Brain microvascular endothelial cell (primary cell): ENCODE results near the gene GMDS.

Experiments used
- DNase-seq: peaks from one replicate; pipeline ENCODE4 v3.0.0-alpha.2; 2020
- H3K27ac ChIP-seq: fragments of 250-450 bp; sonication (Bioruptor Pico); 2 replicates; pipeline ENCODE4 v1.5.1; 2020; ENCODE audit warnings: mild to moderate bottlenecking, moderate library complexity
- H3K27me3 ChIP-seq: fragments of 250-450 bp; sonication (Bioruptor Pico); replicated peaks from 2 replicates; pipeline ENCODE4 v1.5.1; 2020; ENCODE audit warnings: mild to moderate bottlenecking
- H3K36me3 ChIP-seq: fragments of 250-450 bp; sonication (Bioruptor Pico); replicated peaks from 2 replicates; pipeline ENCODE4 v1.5.1; 2020; ENCODE audit warnings: mild to moderate bottlenecking
- H3K4me3 ChIP-seq: 2 replicates; pipeline ENCODE4 v1.5.1; 2011; ENCODE audit warnings: low read depth, mild to moderate bottlenecking, control low read depth, low read length, moderate library complexity
- CTCF ChIP-seq: IDR thresholded peaks from 2 replicates; pipeline ENCODE4 v1.5.1; 2011; ENCODE audit warnings: low read depth, mild to moderate bottlenecking, moderate library complexity, low read length, control low read depth, inconsistent platforms; ENCODE audit errors: missing control alignments
- in situ Hi-C: cut with HindIII; loops from 2 replicates; pipeline ENCODE4 v1.10.0; 2017; ENCODE audit warnings: low sequenced_read_pairs, low pct_ligation_motif_present

Gene GMDS

DNA sequence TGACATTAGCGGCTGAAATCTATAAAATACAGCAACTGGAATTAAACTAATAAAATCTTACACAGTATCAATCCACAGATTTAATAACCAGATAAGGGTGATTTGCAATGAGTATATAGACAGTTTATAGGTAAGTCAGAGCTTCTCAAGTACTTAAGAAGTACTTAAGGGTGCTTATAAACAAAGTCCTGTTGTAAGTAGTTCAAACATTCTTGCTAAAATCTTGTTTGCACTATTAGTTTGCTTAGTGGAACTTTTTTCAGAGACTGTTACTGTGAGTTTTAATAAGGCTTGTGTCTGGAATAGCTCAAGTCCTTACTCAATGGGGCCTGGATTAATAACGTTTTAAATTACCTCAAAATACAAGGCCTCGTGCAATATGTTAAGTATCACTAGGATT, 240.5 kb downstream of the GMDS start:
- in situ Hi-C loops, result no loop called here
- no peak for TF ChIP-seq CTCF
- Histone ChIP-seq H3K27ac (no peak overlapping the region), H3K36me3 (no peaks in the 10 kb centered on the region), H3K4me3 (no peak overlapping the region), H3K27me3 (no peaks in the 10 kb centered on the region)
- DNase-seq, result no peak

DNA sequence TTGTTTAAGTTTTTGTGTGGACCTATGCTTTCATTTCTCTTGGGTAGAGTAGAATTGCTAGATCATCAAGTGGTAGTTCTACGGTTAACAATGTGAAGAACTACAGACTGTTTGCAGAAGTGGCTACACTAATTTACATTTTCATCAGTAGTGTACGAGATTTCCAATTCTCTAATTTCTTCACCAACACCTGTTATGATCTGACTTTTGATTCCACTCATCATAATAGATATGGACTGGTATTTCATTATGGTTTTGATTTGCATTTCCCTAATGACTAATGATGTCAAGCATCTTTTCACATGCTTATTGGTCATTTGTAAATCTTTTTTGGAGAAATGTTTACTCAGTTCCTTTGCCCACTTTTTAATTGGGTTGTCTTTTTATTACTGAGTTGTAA, 244.4 kb downstream of the GMDS start:
- DNase-seq, result no peak
- Histone ChIP-seq H3K36me3 (no peaks in the 10 kb centered on the region), H3K4me3 (no peak overlapping the region), H3K27me3 (no peaks in the 10 kb centered on the region), H3K27ac (no peak overlapping the region)
- no peak for TF ChIP-seq CTCF
- in situ Hi-C loops, result no loop called here

DNA sequence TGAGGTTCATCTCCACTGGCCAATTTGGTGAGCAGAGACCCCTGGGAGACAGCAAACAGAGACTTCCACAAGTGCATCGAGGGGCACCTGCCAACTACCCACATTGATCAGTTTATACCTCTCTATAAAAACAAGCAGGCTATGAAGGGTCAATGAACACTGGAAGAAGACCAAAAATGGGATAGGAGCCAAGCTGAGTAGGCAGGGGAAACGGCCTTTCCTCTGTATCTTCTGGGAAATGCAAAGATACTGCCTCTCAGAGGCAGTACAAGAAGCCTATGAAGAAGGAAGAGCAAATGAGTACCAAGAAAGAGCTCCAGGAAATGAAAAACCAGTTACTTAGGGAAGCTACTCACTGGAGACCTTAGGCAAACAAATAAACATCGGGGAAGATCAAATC, 247.7 kb downstream of the GMDS start:
- in situ Hi-C loops, result no loop called here
- Histone ChIP-seq H3K27me3 (no peaks in the 10 kb centered on the region), H3K36me3 (no peaks in the 10 kb centered on the region), H3K27ac (no peak overlapping the region), H3K4me3 (no peak overlapping the region)
- no peak for DNase-seq
- no peak for TF ChIP-seq CTCF

- in situ Hi-C loops, result no loop called here
- no peak for DNase-seq
These were observed 249.8 kb downstream of the GMDS start for GRCh38 chr6:1995636-1996035.

DNA sequence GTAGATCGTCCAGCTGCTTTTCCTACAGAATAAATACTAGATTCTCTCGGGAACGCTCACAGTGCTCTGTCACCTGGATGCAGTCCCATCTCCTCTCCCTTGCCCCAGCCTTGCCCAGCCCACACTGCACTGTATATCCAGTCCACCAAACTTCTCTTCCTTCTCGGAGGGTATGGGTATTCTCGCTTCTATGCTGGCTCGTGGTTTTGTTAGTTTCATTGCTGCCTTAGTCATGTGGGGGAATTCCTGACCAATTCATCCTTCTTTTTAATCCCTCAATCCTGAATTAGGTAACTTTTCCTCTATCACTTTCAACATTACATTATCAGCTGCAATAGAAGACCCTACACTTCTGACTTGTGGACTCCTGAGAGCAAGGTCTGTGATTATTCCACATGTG, 252.4 kb downstream of the GMDS start:
- Histone ChIP-seq H3K4me3 (no peak overlapping the region), H3K27me3 (no peaks in the 10 kb centered on the region), H3K27ac (no peak overlapping the region), H3K36me3 (no peaks in the 10 kb centered on the region)
- TF ChIP-seq CTCF, result no peak
- DNase-seq, result peak; percentile 7
- in situ Hi-C loops, result no loop called here

More at GRCh38 chr6:1995636-1996035, 249.8 kb downstream of the GMDS start:
- Histone ChIP-seq H3K4me3 (no peak overlapping the region), H3K36me3 (no peaks in the 10 kb centered on the region), H3K27ac (no peak overlapping the region), H3K27me3 (no peaks in the 10 kb centered on the region)
- no peak for TF ChIP-seq CTCF

- Histone ChIP-seq H3K4me3 (no peak overlapping the region), H3K36me3 (no peaks in the 10 kb centered on the region), H3K27ac (no peak overlapping the region), H3K27me3 (no peaks in the 10 kb centered on the region)
- no peak for DNase-seq
- no peak for TF ChIP-seq CTCF
- in situ Hi-C loops, result no loop called here
These were observed 254.0 kb downstream of the GMDS start for GRCh38 chr6:1991332-1991878.
